SU-DHL-6 (cell line): ENCODE data around the gene HDGFL3.
"Not testable (repeated sequence)": the region's sequence is repeated elsewhere in the genome, so short reads cannot be mapped to it uniquely, and the experiment has no call there.

Experiments
- H2AFZ ChIP-seq: fragments of 200-600 bp; sonication (generic); 2 replicates; pipeline ENCODE4 v1.6.1; 2014; ENCODE audit warnings: low read depth, mild to moderate bottlenecking, moderate library complexity, mixed read lengths, antibody characterized with exemption, low read length; ENCODE audit not compliant: severe bottlenecking
- H3F3A ChIP-seq: fragments of 200-600 bp; shearing (Covaris generic); 2 replicates; pipeline ENCODE4 v1.6.0; 2016; ENCODE audit warnings: antibody characterized with exemption, mild to moderate bottlenecking; ENCODE audit not compliant: insufficient read depth
- H3K27ac ChIP-seq: fragments of 200-600 bp; sonication (generic); 2 replicates; pipeline ENCODE4 v1.5.1; 2016; ENCODE audit warnings: low read depth, mild to moderate bottlenecking, low read length, moderate library complexity, mixed read lengths
- H3K27me3 ChIP-seq: fragments of 200-600 bp; sonication (generic), shearing (Covaris generic); 2 replicates; pipeline ENCODE4 v1.6.0; 2014; ENCODE audit warnings: mild to moderate bottlenecking, low read length
- H3K36me3 ChIP-seq: fragments of 200-600 bp; sonication (generic); 2 replicates; pipeline ENCODE4 v1.6.1; 2014; ENCODE audit warnings: mild to moderate bottlenecking, low read length, mixed read lengths
- H3K4me2 ChIP-seq: fragments of 300-600, 200-600 bp; shearing (Covaris generic), sonication (generic); 2 replicates; pipeline ENCODE4 v1.6.0; 2014; ENCODE audit warnings: low read length, low read depth, mild to moderate bottlenecking; ENCODE audit not compliant: poor library complexity, severe bottlenecking
- H3K4me3 ChIP-seq: fragments of 200-600 bp; sonication (generic); 2 replicates; pipeline ENCODE4 v1.5.1; 2014; ENCODE audit warnings: antibody characterized with exemption, low read length, mild to moderate bottlenecking, mixed read lengths; ENCODE audit not compliant: insufficient read depth, poor library complexity, severe bottlenecking
- H3K79me2 ChIP-seq: fragments of 200-600 bp; sonication (generic); 2 replicates; pipeline ENCODE4 v1.6.1; 2014; ENCODE audit warnings: mild to moderate bottlenecking, low read length, moderate library complexity; ENCODE audit not compliant: insufficient read depth
- H3K9ac ChIP-seq: fragments of 200-600 bp; sonication (generic); 2 replicates; pipeline ENCODE4 v1.7.0; 2014; ENCODE audit warnings: mild to moderate bottlenecking, low read length
- H3K9me2 ChIP-seq: fragments of 200-600 bp; sonication (generic); replicated peaks from 2 replicates; pipeline ENCODE4 v1.6.1; 2014; ENCODE audit warnings: low read length; ENCODE audit not compliant: insufficient read depth
- H3K9me3 ChIP-seq: fragments of 200-600 bp; sonication (generic); 2 replicates; pipeline ENCODE4 v1.6.1; 2014; ENCODE audit warnings: low read length, mixed read lengths; ENCODE audit not compliant: insufficient read depth
- H4K20me1 ChIP-seq: fragments of 200-600 bp; sonication (generic); 2 replicates; pipeline ENCODE4 v1.6.1; 2014; ENCODE audit warnings: low read depth, mild to moderate bottlenecking, antibody characterized with exemption, low read length, moderate library complexity, mixed read lengths
- EZH2phosphoT487 ChIP-seq: fragments of 200-600 bp; sonication (generic), shearing (Covaris generic); conservative IDR thresholded peaks from 2 replicates; pipeline ENCODE4 v1.6.1; 2018; ENCODE audit warnings: mild to moderate bottlenecking, antibody characterized with exemption, low read length, moderate library complexity, mixed read lengths
- TF ChIP-seq, protein P1 (sequence below): fragments of 200-600 bp; sonication (generic); IDR thresholded peaks from one replicate; pipeline ENCODE4 v1.5.1; 2017; ENCODE audit warnings: antibody characterized with exemption, mild to moderate bottlenecking, low read length, moderate library complexity; ENCODE audit not compliant: insufficient read depth, poor library complexity, severe bottlenecking

The HDGFL3 gene

DNA sequence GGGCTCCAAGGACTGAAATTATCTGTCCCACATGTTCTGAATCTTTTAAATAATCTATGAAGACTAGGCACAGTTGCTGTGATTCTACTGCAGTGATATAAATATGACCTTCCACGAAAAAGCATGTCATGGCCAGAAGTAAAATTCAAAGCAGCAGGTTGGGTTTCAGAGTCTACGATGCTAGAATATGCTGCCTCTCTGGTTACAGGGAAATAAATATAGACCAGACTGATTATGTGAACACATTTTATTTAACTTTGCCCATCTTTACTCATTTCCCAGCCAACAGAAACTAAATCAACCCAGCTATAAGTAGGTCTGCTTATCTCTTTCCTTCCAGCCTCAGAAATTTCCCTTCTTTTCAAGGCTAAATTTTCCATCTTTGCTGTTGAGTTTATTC, 120.0 kb downstream of the HDGFL3 start:
- Histone ChIP-seq H3K9ac (no peak overlapping the region), H3K27me3 (no peaks in the 10 kb centered on the region), H3K36me3 (no peaks in the 10 kb centered on the region), H4K20me1 (no peaks in the 10 kb centered on the region), H3F3A (no peaks in the 10 kb centered on the region), H3K9me2 (no peaks in the 10 kb centered on the region), H3K4me2 (no peak overlapping the region), H3K9me3 (no peaks in the 10 kb centered on the region), H3K27ac (no peak overlapping the region), H2AFZ (no peak overlapping the region), H3K79me2 (no peaks in the 10 kb centered on the region), H3K4me3 (no peak overlapping the region)
- no peak for TF ChIP-seq EZH2phosphoT487
- TF ChIP-seq, protein P1, sequence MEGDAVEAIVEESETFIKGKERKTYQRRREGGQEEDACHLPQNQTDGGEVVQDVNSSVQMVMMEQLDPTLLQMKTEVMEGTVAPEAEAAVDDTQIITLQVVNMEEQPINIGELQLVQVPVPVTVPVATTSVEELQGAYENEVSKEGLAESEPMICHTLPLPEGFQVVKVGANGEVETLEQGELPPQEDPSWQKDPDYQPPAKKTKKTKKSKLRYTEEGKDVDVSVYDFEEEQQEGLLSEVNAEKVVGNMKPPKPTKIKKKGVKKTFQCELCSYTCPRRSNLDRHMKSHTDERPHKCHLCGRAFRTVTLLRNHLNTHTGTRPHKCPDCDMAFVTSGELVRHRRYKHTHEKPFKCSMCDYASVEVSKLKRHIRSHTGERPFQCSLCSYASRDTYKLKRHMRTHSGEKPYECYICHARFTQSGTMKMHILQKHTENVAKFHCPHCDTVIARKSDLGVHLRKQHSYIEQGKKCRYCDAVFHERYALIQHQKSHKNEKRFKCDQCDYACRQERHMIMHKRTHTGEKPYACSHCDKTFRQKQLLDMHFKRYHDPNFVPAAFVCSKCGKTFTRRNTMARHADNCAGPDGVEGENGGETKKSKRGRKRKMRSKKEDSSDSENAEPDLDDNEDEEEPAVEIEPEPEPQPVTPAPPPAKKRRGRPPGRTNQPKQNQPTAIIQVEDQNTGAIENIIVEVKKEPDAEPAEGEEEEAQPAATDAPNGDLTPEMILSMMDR, result no peak

DNA sequence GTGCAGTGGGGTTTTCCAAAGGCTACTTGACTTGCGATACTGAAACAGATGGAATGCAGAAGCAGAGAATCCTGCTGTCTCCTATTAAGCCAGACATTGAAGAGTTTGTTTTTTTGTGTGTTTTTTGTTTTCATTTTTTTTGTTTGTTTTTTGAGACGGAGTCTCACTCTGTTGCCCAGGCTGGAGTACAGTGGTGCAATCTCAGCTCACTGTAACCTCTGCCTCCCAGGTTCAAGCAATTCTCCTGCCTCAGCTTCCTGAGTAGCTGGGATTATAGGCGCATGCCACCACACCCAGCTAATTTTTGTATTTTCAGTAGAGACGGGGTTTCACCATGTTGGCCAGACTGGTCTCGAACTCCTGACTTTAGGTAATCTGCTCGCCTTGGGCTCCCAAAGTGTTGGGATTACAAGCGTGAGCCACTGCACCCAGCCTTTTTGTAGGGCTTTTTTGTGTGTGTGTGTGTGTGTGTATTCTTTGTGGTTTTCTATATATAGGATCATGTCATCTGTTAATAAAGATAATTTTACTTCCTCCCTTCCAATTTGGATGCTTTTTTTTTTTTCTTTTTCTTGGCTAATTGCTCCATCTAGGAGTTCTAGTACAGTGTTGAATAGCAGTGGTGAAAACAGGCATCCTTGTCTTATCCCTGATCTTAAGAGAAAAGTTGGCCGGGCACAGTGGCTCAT, 121.6 kb downstream of the HDGFL3 start:
- H3K4me2 ChIP-seq, H3F3A ChIP-seq, H3K9me3 ChIP-seq, H3K79me2 ChIP-seq, H3K9me2 ChIP-seq, H3K27ac ChIP-seq, H4K20me1 ChIP-seq, H3K9ac ChIP-seq, H3K4me3 ChIP-seq, H2AFZ ChIP-seq, H3K27me3 ChIP-seq, H3K36me3 ChIP-seq: not testable (repeated sequence)

DNA sequence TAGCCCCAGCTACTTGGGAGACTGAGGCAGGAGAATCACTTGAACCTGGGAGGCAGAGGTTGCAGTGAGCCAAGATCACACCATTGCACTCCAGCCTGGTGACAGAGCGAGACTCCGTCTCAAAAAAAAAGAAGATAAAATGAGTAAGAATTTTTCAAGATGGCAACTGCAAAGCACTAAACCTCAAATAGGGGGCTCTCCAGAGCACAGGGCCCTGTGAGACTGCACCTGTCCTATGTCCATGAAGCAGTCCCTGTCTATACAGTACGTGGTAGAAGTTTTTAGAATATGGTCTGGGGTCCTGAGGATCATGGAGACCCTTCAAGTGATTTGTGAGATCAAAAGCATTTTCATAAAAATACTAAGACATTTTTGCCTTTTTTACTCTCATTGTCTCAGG, 122.2 kb downstream of the HDGFL3 start:
- H3K9me3 ChIP-seq, H3K9ac ChIP-seq, H3K27me3 ChIP-seq, H3K4me3 ChIP-seq, H3K27ac ChIP-seq, H3K36me3 ChIP-seq, H3F3A ChIP-seq, H4K20me1 ChIP-seq, H3K79me2 ChIP-seq, H2AFZ ChIP-seq, H3K4me2 ChIP-seq, H3K9me2 ChIP-seq: not testable (repeated sequence)

DNA sequence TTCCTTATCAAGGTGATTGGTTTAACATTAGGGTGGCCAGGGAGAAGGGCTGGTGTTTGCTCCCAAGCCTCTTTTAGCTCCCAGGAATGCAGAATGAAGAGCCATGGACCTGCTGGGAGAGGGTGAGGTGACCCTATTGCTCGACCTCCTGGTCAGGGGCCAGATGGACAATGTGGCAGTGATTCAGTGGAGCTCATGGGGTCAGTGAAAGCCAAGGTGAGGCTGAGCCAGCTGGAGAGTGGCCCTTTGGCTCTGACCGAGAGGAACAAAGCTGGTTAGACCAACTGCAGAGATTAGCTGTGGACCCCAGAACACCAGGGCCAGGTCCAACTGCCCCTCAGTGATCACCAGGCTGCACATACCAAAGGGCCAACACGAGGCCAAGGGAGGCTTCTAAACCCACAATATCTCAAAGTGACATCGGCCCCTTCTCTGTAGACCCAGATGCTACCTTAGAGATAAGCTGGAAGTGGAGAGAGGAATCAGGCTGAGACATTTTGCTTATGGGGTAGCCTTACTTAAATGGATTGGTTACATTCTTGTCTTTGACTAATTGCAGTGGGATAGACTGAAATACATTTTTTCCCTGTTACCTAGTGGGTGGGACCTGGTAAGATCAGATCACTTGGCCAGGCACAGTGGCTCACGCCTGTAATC, 124.8 kb downstream of the HDGFL3 start:
- no peak overlapping the region for H3K9ac ChIP-seq
- no peak overlapping the region for H3K4me2 ChIP-seq
- H3K4me3 ChIP-seq, result no peak overlapping the region

More for the DNA sequence above, 124.8 kb downstream of the HDGFL3 start:
- H3K27me3 ChIP-seq, result no peaks in the 10 kb centered on the region
- H2AFZ ChIP-seq, result no peak overlapping the region
- H3K36me3 ChIP-seq, result no peaks in the 10 kb centered on the region
- no peak overlapping the region for H3K27ac ChIP-seq
- no peaks in the 10 kb centered on the region for H3K79me2 ChIP-seq
- no peaks in the 10 kb centered on the region for H3F3A ChIP-seq
- H3K9me2 ChIP-seq, result no peaks in the 10 kb centered on the region
- no peaks in the 10 kb centered on the region for H4K20me1 ChIP-seq
- no peak for TF ChIP-seq EZH2phosphoT487
- TF ChIP-seq, protein P1, result no peak
- H3K9me3 ChIP-seq, result no peaks in the 10 kb centered on the region
